ENCODE results near the gene ADAMTSL3.

- TF ChIP-seq CTCF (IDR thresholded peaks at IDR 0.05) (peak; percentile 74), ZFX (IDR thresholded peaks at IDR 0.05; ENCODE audit: borderline replicate concordance) (no peak)
Measured at GRCh38 chr15:83973816-83974215, 319.9 kb downstream of the ADAMTSL3 start.
